HG03432 (cell line): ENCODE data around the gene PERM1.
A peak's percentile ranks its signal among the peaks of the same experiment; 100 is the strongest.
"Not testable (repeated sequence)": the region's sequence is repeated elsewhere in the genome, so short reads cannot be mapped to it uniquely, and the experiment has no call there.

Experiments
- ATAC-seq: cut with Tn5 transposase; IDR thresholded peaks from one replicate; pipeline ENCODE4 v1.9.1; 2021; ENCODE audit warnings: mild to moderate bottlenecking, moderate library complexity; ENCODE audit not compliant: unreplicated experiment

The PERM1 gene

GRCh38 chr1:978835-979743 lies 2.8 kb downstream of the PERM1 start:
- ATAC-seq = no peak

- ATAC-seq = no peak
These were observed 3.6 kb downstream of the PERM1 start for GRCh38 chr1:978069-978834.

GRCh38 chr1:976791-977190 lies 5.1 kb downstream of the PERM1 start:
- not testable (repeated sequence) for ATAC-seq

- ATAC-seq = no peak
These were observed 5.8 kb downstream of the PERM1 start for GRCh38 chr1:975896-976683.

- ATAC-seq = no peak
These were observed 6.5 kb downstream of the PERM1 start for GRCh38 chr1:975365-975764.

GRCh38 chr1:974687-975328 lies 7.1 kb downstream of the PERM1 start:
- ATAC-seq = no peak

- ATAC-seq = no peak
These were observed 7.6 kb downstream of the PERM1 start for GRCh38 chr1:974293-974640.

- no peak for ATAC-seq
These were observed 8.2 kb downstream of the PERM1 start for GRCh38 chr1:973459-974292.

GRCh38 chr1:972726-973458 lies 9.0 kb downstream of the PERM1 start:
- ATAC-seq = no peak

- ATAC-seq = no peak
These were observed 10.0 kb downstream of the PERM1 start for GRCh38 chr1:971751-972506.

GRCh38 chr1:970973-971730 lies 10.7 kb downstream of the PERM1 start:
- no peak for ATAC-seq

- ATAC-seq = no peak
These were observed 11.5 kb downstream of the PERM1 start for GRCh38 chr1:970242-970972.

GRCh38 chr1:969260-969855 lies 12.5 kb downstream of the PERM1 start:
- no peak for ATAC-seq

GRCh38 chr1:967466-968343 lies 14.2 kb downstream of the PERM1 start:
- no peak for ATAC-seq

GRCh38 chr1:966704-967300 lies 15.1 kb downstream of the PERM1 start:
- peak; percentile 67 for ATAC-seq
